HepG2 (cell line): ENCODE data around the gene PLCL1.

Experiments used
- CCAR2 ChIP-seq: fragments of 200-400 bp; formaldehyde crosslinking; optimal IDR thresholded peaks from 2 replicates; pipeline ENCODE3; 2018; ENCODE audit warnings: low read depth, mild to moderate bottlenecking, low read length, moderate library complexity
- FOXA3 ChIP-seq: IDR thresholded peaks from 2 replicates; pipeline ENCODE4 v1.6.1; 2016; ENCODE audit warnings: missing genetic modification reagents, missing compliant biosample characterization
- HNF4G ChIP-seq, 2 experiments: sonication (generic) in 1 of 2; formaldehyde crosslinking in 1 of 2; IDR thresholded peaks; 2 replicates each; pipeline versions ENCODE4 v1.4.0 to v1.6.1; 2011 to 2020; ENCODE audit warnings: borderline replicate concordance in 2 of 2, low read depth in 2 of 2, mild to moderate bottlenecking in 2 of 2, low read length in 1 of 2, missing genetic modification reagents in 1 of 2, moderate library complexity in 1 of 2
- HOXA3 ChIP-seq: sonication (generic); formaldehyde crosslinking; IDR thresholded peaks from 2 replicates; pipeline ENCODE4 v1.5.0; 2020; ENCODE audit warnings: missing genetic modification reagents
- KDM1A ChIP-seq: IDR thresholded peaks from 2 replicates; pipeline ENCODE4 v1.6.1; 2016; ENCODE audit warnings: missing compliant biosample characterization
- MTF1 ChIP-seq: sonication (generic); formaldehyde crosslinking; IDR thresholded peaks from 2 replicates; pipeline ENCODE4 v1.5.0; 2020; ENCODE audit warnings: missing genetic modification reagents
- RAD21 ChIP-seq: fragments of 450-650 bp; formaldehyde crosslinking; IDR thresholded peaks from 2 replicates; pipeline ENCODE4 v1.5.0; 2020; ENCODE audit warnings: mild to moderate bottlenecking
- TGIF2 ChIP-seq: IDR thresholded peaks from 2 replicates; pipeline ENCODE4 v1.6.1; 2016; ENCODE audit warnings: control low read depth, missing compliant biosample characterization
- ZBTB7A ChIP-seq: sonication (generic); formaldehyde crosslinking; IDR thresholded peaks from 2 replicates; pipeline ENCODE4 v1.8.0; 2022; ENCODE audit warnings: mild to moderate bottlenecking, missing genetic modification reagents
- TF ChIP-seq, protein P1 (sequence below), 2 experiments: sonication (generic) in 1 of 2; formaldehyde crosslinking in 1 of 2; IDR thresholded peaks; 2 replicates each; pipeline versions ENCODE4 v1.5.1 to v1.6.1; 2011 to 2020; ENCODE audit warnings: borderline replicate concordance in 1 of 2, low read depth in 1 of 2, low read length in 1 of 2, mild to moderate bottlenecking in 1 of 2, missing genetic modification reagents in 1 of 2, moderate library complexity in 1 of 2
- TF ChIP-seq, protein P2 (sequence below): sonication (generic); formaldehyde crosslinking; IDR thresholded peaks from 2 replicates; pipeline ENCODE4 v1.4.0; 2020; ENCODE audit warnings: missing genetic modification reagents

DNA sequence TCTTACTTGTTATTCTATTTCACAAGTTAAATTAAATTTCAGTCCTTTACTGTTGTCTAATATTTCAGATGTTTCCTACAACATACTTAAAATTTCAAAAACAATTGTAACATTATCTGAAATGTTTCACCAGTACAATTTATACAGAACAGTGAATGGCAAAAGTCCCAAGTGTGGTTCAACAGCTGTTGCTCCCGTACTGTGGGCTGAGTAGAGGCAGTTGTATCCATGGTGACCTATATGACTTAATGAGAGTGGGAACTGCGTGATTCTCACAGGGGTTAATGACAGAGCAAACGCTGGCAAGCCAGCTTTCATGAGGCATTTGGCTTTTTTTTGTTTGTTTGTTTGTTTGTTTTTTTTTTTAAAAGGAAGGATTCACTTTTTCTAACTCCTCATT lies 5.3 kb upstream of the PLCL1 start:
- TF ChIP-seq CCAR2, result no peak
- no peak for TF ChIP-seq ZBTB7A (CRISPR knock-in tag)
- no peak for TF ChIP-seq HNF4G (IDR thresholded peaks at IDR 0.05; ENCODE audit: borderline replicate concordance, low read depth, low read length)
- TF ChIP-seq HNF4G (CRISPR knock-in tag; IDR thresholded peaks at IDR 0.05; ENCODE audit: borderline replicate concordance, low read depth), result no peak
- TF ChIP-seq, protein P1, sequence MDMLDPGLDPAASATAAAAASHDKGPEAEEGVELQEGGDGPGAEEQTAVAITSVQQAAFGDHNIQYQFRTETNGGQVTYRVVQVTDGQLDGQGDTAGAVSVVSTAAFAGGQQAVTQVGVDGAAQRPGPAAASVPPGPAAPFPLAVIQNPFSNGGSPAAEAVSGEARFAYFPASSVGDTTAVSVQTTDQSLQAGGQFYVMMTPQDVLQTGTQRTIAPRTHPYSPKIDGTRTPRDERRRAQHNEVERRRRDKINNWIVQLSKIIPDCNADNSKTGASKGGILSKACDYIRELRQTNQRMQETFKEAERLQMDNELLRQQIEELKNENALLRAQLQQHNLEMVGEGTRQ (IDR thresholded peaks at IDR 0.05; ENCODE audit: low read depth, low read length), result no peak
- TF ChIP-seq, protein P1 (CRISPR knock-in tag; IDR thresholded peaks at IDR 0.05; ENCODE audit: borderline replicate concordance), result no peak
- TF ChIP-seq TGIF2 (CRISPR knock-in tag), result no peak
- no peak for TF ChIP-seq MTF1 (CRISPR knock-in tag)
- TF ChIP-seq, protein P2, sequence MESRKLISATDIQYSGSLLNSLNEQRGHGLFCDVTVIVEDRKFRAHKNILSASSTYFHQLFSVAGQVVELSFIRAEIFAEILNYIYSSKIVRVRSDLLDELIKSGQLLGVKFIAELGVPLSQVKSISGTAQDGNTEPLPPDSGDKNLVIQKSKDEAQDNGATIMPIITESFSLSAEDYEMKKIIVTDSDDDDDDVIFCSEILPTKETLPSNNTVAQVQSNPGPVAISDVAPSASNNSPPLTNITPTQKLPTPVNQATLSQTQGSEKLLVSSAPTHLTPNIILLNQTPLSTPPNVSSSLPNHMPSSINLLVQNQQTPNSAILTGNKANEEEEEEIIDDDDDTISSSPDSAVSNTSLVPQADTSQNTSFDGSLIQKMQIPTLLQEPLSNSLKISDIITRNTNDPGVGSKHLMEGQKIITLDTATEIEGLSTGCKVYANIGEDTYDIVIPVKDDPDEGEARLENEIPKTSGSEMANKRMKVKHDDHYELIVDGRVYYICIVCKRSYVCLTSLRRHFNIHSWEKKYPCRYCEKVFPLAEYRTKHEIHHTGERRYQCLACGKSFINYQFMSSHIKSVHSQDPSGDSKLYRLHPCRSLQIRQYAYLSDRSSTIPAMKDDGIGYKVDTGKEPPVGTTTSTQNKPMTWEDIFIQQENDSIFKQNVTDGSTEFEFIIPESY (CRISPR knock-in tag), result no peak
- no peak for TF ChIP-seq HOXA3 (CRISPR knock-in tag)
- no peak for TF ChIP-seq RAD21 (CRISPR knock-in tag)
- no peak for TF ChIP-seq FOXA3 (CRISPR knock-in tag)
- no peak for TF ChIP-seq KDM1A (CRISPR knock-in tag)
